IgD-negative memory B cell (primary cell): ENCODE data around the gene BTN2A1. TPM values are rescaled to one million over a fixed set of nuclear protein-coding genes. Genes with fewer than 3 reads are reported as not detected.
"Not testable (repeated sequence)": the region's sequence is repeated elsewhere in the genome, so short reads cannot be mapped to it uniquely, and the experiment has no call there.

ENCODE experiments used
- H3K27ac Mint-ChIP-seq, 3 donors: one replicate each; pipeline ENCODE4 v1.8.0; 2020 to 2022; ENCODE audit warnings: mild to moderate bottlenecking in 3 of 3, mixed read lengths in 3 of 3, moderate library complexity in 1 of 3
- H3K27me3 Mint-ChIP-seq: one replicate; pipeline ENCODE4 v1.8.0; 2021; ENCODE audit warnings: mixed read lengths
- H3K36me3 Mint-ChIP-seq: one replicate; pipeline ENCODE4 v1.8.0; 2020; ENCODE audit warnings: mild to moderate bottlenecking, mixed read lengths
- H3K4me1 Mint-ChIP-seq, 3 donors: one replicate each; pipeline ENCODE4 v1.8.0; 2020 to 2022; ENCODE audit warnings: mixed read lengths in 3 of 3, mild to moderate bottlenecking in 1 of 3
- H3K4me3 Mint-ChIP-seq, 4 donors: one replicate each; pipeline ENCODE4 v1.8.0; 2020 to 2022; ENCODE audit warnings: mild to moderate bottlenecking in 4 of 4, mixed read lengths in 4 of 4, moderate library complexity in 3 of 4
- H3K9me3 Mint-ChIP-seq, 3 donors: one replicate each; pipeline ENCODE4 v1.8.0; 2020 to 2021; ENCODE audit warnings: mixed read lengths in 3 of 3, mild to moderate bottlenecking in 1 of 3
- polyA plus RNA-seq: library from polyadenylated mRNA; unstranded; fragments of 300-500 nt; fragmentation: Illumina TruSeq; gene quantifications from one replicate; pipeline ENCODE4 v1.2.3, GENCODE V29; 2021

Gene BTN2A1
- 16.9 TPM for polyA plus RNA-seq

GRCh38 chr6:26457806-26458688, at the start of gene BTN2A1:
BTN2A1 (plus strand) TSS chr6:26457955; CDS start chr6:26458637, 682 bp downstream.
- peak within 1 kb of the TSS; percentile 78 to 98 (median 96) for H3K27ac Mint-ChIP-seq
- peaks cover 9% of the 10 kb centered on the region for H3K36me3 Mint-ChIP-seq
- no peaks in the 10 kb centered on the region for H3K9me3 Mint-ChIP-seq
- peaks cover 39 to 59% (median 50%) of the 10 kb centered on the region in 3 donors for H3K4me1 Mint-ChIP-seq
- no peaks in the 10 kb centered on the region for H3K27me3 Mint-ChIP-seq
- H3K4me3 Mint-ChIP-seq, result peak within 1 kb of the TSS; percentile 98 to 100 (median 100)

- H3K36me3 Mint-ChIP-seq, result peaks cover 18% of the 10 kb centered on the region
These were observed 48.7 kb upstream of the BTN2A1 start for GRCh38 chr6:26408828-26409730.

GRCh38 chr6:26411751-26412150, 46.0 kb upstream of the BTN2A1 start:
- peaks cover 11% of the 10 kb centered on the region for H3K36me3 Mint-ChIP-seq
- peaks cover 25 to 32% (median 27%) of the 10 kb centered on the region in 3 donors for H3K4me1 Mint-ChIP-seq
- H3K27me3 Mint-ChIP-seq, result no peaks in the 10 kb centered on the region
- H3K4me3 Mint-ChIP-seq, result peak overlapping the region in 1 of 4 donors; percentile 66
- peak overlapping the region in 1 of 3 donors; percentile 53 for H3K27ac Mint-ChIP-seq
- H3K9me3 Mint-ChIP-seq, result peaks cover 0 to 3% (median 0%) of the 10 kb centered on the region in 3 donors

More at GRCh38 chr6:26408828-26409730, 48.7 kb upstream of the BTN2A1 start:
- no peaks in the 10 kb centered on the region for H3K9me3 Mint-ChIP-seq
- no peak overlapping the region for H3K27ac Mint-ChIP-seq
- H3K4me3 Mint-ChIP-seq, result no peak overlapping the region
- H3K4me1 Mint-ChIP-seq, result peaks cover 38 to 41% (median 38%) of the 10 kb centered on the region in 3 donors
- no peaks in the 10 kb centered on the region for H3K27me3 Mint-ChIP-seq

GRCh38 chr6:26412228-26412627, 45.5 kb upstream of the BTN2A1 start:
- peak overlapping the region in 1 of 3 donors; percentile 53 for H3K27ac Mint-ChIP-seq
- peaks cover 20 to 29% (median 25%) of the 10 kb centered on the region in 3 donors for H3K4me1 Mint-ChIP-seq
- peaks cover 11% of the 10 kb centered on the region for H3K36me3 Mint-ChIP-seq

GRCh38 chr6:26412954-26413353, 44.8 kb upstream of the BTN2A1 start:
- peak overlapping the region in 1 of 3 donors; percentile 42 for H3K27ac Mint-ChIP-seq
- peaks cover 6 to 8% (median 7%) of the 10 kb centered on the region in 3 donors for H3K9me3 Mint-ChIP-seq
- H3K4me3 Mint-ChIP-seq, result no peak overlapping the region
- H3K36me3 Mint-ChIP-seq, result peaks cover 11% of the 10 kb centered on the region
- peaks cover 18 to 27% (median 24%) of the 10 kb centered on the region in 3 donors for H3K4me1 Mint-ChIP-seq
- H3K27me3 Mint-ChIP-seq, result no peaks in the 10 kb centered on the region

More at GRCh38 chr6:26412228-26412627, 45.5 kb upstream of the BTN2A1 start:
- H3K27me3 Mint-ChIP-seq, result no peaks in the 10 kb centered on the region
- H3K9me3 Mint-ChIP-seq, result peaks cover 2 to 3% (median 3%) of the 10 kb centered on the region in 3 donors
- H3K4me3 Mint-ChIP-seq, result no peak overlapping the region

- no peak overlapping the region for H3K27ac Mint-ChIP-seq
- H3K27me3 Mint-ChIP-seq, result no peaks in the 10 kb centered on the region
- H3K36me3 Mint-ChIP-seq, result peaks cover 11% of the 10 kb centered on the region
- H3K9me3 Mint-ChIP-seq, result peaks cover 8 to 12% (median 10%) of the 10 kb centered on the region in 3 donors
- peak overlapping the region in 1 of 4 donors; percentile 64 for H3K4me3 Mint-ChIP-seq
- peaks cover 17 to 24% (median 22%) of the 10 kb centered on the region in 3 donors for H3K4me1 Mint-ChIP-seq
These were observed 43.5 kb upstream of the BTN2A1 start for GRCh38 chr6:26414281-26414680.

- Mint-ChIP-seq H3K36me3 (peaks cover 8% of the 10 kb centered on the region), H3K27ac (no peak overlapping the region), H3K4me1 (peaks cover 17 to 22% (median 19%) of the 10 kb centered on the region in 3 donors), H3K27me3 (no peaks in the 10 kb centered on the region), H3K9me3 (peaks cover 8 to 12% (median 10%) of the 10 kb centered on the region in 3 donors), H3K4me3 (peak overlapping the region in 1 of 4 donors; percentile 70)
These were observed 42.6 kb upstream of the BTN2A1 start for GRCh38 chr6:26415036-26415614.

GRCh38 chr6:26415791-26416190, 42.0 kb upstream of the BTN2A1 start:
- Mint-ChIP-seq H3K36me3 (peaks cover 8% of the 10 kb centered on the region), H3K27me3 (no peaks in the 10 kb centered on the region), H3K9me3 (peaks cover 8 to 12% (median 10%) of the 10 kb centered on the region in 3 donors), H3K27ac (peak overlapping the region in 1 of 3 donors; percentile 62), H3K4me1 (peaks cover 17 to 19% (median 19%) of the 10 kb centered on the region in 3 donors), H3K4me3 (no peak overlapping the region)

GRCh38 chr6:26416288-26416687, 41.5 kb upstream of the BTN2A1 start:
- peaks cover 17 to 19% (median 18%) of the 10 kb centered on the region in 3 donors for H3K4me1 Mint-ChIP-seq
- peaks cover 8% of the 10 kb centered on the region for H3K36me3 Mint-ChIP-seq
- H3K27me3 Mint-ChIP-seq, result no peaks in the 10 kb centered on the region
- H3K4me3 Mint-ChIP-seq, result no peak overlapping the region
- H3K9me3 Mint-ChIP-seq, result peaks cover 8 to 12% (median 10%) of the 10 kb centered on the region in 3 donors
- H3K27ac Mint-ChIP-seq, result peak overlapping the region in 1 of 3 donors; percentile 62

- Mint-ChIP-seq H3K4me1 (peaks cover 17 to 19% (median 18%) of the 10 kb centered on the region in 3 donors), H3K9me3 (peaks cover 8 to 12% (median 10%) of the 10 kb centered on the region in 3 donors)
- H3K27ac Mint-ChIP-seq, H3K4me3 Mint-ChIP-seq, H3K27me3 Mint-ChIP-seq, H3K36me3 Mint-ChIP-seq: not testable (repeated sequence)
These were observed 39.7 kb upstream of the BTN2A1 start for GRCh38 chr6:26418077-26418476.

GRCh38 chr6:26418795-26419194, 39.0 kb upstream of the BTN2A1 start:
- H3K36me3 Mint-ChIP-seq, H3K27me3 Mint-ChIP-seq: not testable (repeated sequence)
- H3K9me3 Mint-ChIP-seq, result peaks cover 8 to 12% (median 10%) of the 10 kb centered on the region in 3 donors
- H3K4me3 Mint-ChIP-seq, result peak overlapping the region in 1 of 4 donors; percentile 47
- peak overlapping the region in 1 of 3 donors; percentile 35 for H3K27ac Mint-ChIP-seq
- H3K4me1 Mint-ChIP-seq, result peaks cover 9 to 12% (median 11%) of the 10 kb centered on the region in 3 donors

- Mint-ChIP-seq H3K27me3 (no peaks in the 10 kb centered on the region), H3K27ac (no peak overlapping the region), H3K4me1 (peaks cover 0 to 4% (median 2%) of the 10 kb centered on the region in 3 donors), H3K36me3 (no peaks in the 10 kb centered on the region), H3K4me3 (no peak overlapping the region), H3K9me3 (peaks cover 8 to 12% (median 10%) of the 10 kb centered on the region in 3 donors)
These were observed 37.0 kb upstream of the BTN2A1 start for GRCh38 chr6:26420688-26421171.

- Mint-ChIP-seq H3K27me3 (no peaks in the 10 kb centered on the region), H3K4me3 (no peak overlapping the region), H3K27ac (no peak overlapping the region), H3K4me1 (peaks cover 0 to 4% (median 2%) of the 10 kb centered on the region in 3 donors), H3K9me3 (peaks cover 5 to 12% (median 10%) of the 10 kb centered on the region in 3 donors), H3K36me3 (no peaks in the 10 kb centered on the region)
These were observed 36.3 kb upstream of the BTN2A1 start for GRCh38 chr6:26421259-26422144.
